GM18951 (cell line): ENCODE measurements around the gene NOTCH3.

ENCODE experiments used
- POLR2A ChIP-seq: IDR thresholded peaks from 4 replicates; pipeline ENCODE4 v1.6.1; 2011; ENCODE audit warnings: mild to moderate bottlenecking; ENCODE audit not compliant: insufficient read length, insufficient read depth; ENCODE audit errors: extremely low read depth
- in situ Hi-C: fragments of 300-500 bp; cut with MboI; formaldehyde crosslinking; loops from one replicate; pipeline ENCODE4 v1.12.0; 2022; ENCODE audit warnings: low sequenced_read_pairs, mixed read lengths, inconsistent platforms; ENCODE audit not compliant: unreplicated experiment

NOTCH3 gene

DNA sequence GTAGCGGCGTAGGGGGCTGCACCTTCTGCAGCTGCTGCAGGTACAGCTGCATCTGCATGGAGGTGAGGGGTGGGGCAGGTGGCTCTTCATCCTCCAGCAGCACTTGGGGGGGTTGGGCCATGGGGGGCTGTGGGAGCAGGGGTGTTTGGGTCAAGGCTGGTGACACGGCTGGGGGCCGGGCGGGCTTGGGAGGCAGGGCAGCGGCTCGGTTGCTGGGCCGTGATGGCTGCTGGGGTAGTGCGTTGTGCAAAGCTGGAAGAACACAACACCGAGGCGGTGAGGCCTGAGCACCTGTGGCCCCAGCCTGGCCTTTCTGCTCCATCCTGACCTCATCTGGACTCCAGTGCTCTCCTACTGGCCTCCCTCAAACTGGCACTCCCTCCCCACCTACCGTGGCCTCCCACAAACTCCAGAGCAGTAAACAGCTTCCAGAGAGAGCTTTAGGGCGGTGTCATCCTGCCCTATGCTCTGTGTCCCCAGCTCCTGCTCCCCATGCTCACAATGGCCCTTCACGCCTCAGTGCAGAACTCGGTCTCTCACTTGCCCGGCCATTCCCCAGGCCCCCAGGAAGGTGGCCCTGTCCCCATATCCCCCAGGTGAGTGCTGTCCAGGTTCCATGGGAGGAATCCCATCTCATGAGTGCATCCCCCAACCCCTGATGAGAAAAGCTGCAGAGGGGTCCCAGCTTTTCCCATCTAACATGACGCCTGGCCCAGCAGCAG lies 42.6 kb upstream of the NOTCH3 start:
- in situ Hi-C loops: no loop called here
- no peak for TF ChIP-seq POLR2A

DNA sequence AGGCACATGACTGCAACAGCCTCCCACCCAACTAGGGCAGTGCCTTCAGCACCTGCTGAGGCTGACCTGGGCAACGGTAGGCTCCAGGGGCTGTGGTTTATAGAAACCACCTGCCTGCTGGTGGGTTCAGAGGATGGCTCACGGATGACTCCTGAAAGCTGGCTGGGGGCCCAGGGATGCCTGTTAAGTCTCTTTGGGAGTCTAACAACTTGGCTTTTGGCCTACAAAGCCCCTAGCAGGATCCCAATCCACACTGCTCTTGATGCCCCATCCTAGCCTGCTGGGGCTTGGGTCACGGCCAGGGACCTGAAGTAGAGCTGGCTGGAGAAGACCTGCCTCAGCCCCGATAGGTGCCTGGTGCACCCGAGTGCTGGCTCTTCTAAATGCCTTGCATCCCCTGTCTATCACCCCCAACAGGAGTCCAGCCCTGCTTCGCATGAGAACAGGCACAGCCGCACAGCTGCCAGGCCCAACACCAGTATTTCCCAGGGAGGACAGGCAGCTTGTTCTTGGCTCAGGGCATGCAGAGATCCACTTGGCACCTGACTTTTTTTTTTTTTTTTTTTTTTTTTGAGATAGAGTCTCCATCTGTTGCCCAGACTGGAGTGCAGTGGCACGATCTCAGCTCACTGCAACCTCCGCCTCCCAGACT lies 40.6 kb upstream of the NOTCH3 start:
- in situ Hi-C loops: no loop called here
- TF ChIP-seq POLR2A: no peak

DNA sequence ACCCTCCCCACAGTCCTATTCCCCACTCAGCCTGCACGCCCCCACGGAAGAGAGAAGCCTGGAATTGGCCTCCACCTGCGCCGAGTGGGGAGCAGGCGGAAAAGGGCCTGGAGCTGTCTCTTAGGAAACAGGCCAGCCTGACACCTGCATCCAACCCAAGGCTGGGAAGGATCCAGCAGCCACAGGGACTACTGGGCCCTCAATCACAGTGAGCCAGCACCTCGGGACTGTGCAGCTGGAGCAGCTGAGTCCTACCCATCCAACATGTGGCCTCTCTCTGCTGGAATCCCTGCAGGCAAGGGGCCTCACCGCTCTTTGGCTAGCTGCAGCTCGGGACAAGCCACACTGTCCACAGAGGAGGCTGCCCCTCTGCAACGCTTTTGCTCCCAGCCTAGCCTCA lies 39.7 kb upstream of the NOTCH3 start:
- no peak for TF ChIP-seq POLR2A
- in situ Hi-C loops: no loop called here

DNA sequence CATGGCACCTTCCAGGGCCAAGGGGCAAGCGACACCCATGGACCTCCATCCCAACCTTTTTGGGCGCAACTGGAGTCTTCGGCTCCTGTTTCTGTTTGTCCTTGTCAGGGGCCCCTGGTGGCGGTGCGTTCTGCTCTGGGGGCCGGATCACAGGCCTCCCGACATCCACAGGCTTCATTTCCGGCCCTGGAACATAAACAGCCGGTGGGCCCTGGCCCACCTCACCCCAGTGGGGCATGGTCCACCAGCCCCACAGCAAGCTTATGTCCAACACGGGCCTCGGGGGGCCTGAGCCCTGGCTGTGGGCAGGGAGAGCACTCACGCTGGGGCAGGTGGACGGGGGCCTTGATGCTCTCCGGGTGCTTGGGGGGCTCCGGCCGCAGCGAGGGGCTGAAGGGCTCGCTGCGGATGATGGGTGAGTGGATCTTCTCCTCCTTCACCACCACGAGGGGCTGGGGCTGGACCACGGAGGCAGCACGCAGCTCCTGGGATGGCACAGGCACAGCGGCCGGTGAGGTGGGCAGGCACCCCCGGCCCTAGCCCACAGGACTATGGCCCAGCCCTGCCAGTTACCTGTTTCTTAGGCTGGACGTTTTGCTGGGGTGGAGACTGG lies 38.6 kb upstream of the NOTCH3 start:
- TF ChIP-seq POLR2A: no peak
- in situ Hi-C loops: no loop called here

DNA sequence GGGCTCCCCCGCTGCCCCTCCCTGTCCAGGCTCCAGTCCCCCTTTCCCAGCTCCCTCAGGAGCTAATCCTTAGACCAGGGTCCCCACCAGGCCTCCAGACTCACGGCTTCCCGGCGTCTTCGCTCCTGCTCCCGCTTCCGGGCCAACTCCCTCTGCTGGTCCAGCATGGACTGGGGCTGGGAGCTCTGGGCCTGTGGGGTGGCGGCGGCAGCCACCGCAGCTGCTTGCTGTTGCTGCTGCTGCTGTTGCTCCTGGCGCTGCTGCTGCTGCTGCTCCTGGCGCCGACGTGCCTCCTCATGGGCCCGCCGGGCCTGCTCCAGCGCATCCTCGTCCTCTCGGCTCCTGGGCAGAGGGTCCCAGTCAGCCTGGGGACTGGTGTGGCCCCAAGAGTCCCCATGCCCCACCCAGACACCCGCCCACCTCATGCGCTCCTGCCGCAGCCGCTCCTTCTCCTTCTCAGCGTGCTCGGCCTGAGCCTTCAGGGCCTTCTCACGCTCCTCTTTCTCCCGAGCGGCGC lies 37.9 kb upstream of the NOTCH3 start:
- in situ Hi-C loops: no loop called here
- TF ChIP-seq POLR2A: no peak

DNA sequence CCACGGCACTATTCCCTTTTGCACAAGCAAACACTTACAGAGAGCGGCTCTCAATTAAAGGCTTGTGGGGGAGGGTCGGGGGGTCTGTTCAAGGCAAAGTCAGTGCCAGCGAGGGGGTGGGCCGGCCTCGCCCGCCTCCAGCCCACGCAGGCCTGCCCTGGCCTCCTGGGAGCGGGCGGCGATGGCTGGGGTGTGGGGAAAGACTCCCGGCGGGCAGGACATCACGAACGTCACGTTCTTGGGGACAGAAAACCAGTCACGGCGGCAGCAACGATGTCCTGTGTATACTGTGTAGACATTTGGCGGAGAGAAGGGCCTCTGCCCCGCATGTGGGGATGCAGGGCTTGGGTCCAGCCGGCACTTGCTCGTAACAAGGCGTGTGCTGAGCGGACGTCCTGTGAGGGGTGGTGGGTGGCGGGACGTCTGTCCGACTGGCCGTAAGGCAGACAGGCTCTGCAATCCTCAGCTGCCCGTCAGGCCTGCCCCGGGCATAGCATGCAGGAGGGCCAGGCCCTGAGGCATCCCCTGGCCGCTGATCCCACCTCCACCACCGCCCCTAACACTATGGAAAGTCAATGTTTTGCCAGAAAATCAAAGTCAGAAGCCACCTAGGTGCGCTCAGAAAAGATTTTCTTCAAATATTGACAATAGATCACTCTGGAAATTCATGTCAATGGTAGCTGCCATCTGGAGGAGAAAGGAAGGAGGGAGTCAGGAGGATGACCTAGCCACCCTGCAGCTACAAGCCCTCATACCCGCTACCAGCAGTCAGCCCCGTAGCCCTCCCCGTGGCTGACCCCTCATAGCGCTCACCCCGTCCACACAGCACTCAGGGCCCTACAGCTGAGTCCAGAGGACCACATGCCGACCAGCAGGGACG lies 37.2 kb upstream of the NOTCH3 start:
- no peak for TF ChIP-seq POLR2A
- in situ Hi-C loops: no loop called here

DNA sequence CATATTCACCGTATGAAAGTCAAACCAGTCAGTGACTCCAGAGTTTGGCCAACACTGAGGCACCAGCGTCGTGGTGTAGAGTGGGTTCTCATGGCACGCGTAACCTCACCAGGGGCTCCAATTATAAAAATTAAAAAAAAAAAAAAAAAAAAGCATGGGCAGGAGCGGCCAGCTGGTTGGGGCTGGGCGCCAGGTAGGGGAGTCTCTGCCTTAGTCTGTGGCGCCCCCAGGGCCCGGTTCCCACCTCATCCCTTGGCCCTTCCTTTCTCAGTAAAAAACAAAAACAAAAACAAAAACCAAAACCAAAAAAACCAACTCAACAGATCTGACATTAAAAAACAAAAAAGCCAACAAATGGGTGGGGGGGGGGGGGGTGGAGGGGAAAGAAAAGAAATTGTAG lies 36.1 kb upstream of the NOTCH3 start:
- in situ Hi-C loops: no loop called here
- no peak for TF ChIP-seq POLR2A

DNA sequence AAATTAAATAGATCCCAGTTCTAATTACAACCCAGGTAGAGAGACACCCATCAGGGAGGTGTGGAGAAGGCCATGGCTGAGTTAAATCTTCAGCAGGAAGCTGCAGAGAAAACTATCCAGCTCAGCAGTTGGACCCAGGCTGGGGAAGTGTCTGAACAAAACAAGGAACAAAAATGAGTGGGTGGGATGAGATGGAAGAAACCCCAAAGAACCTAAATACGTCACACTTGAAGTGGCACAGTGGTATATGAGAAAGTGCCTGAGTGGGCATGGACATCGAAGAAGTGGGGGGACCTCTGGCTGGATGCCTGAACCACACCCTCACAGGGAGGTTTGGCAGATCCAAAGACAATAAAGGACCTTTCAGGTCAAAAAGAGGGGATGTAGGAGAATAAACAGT lies 35.0 kb upstream of the NOTCH3 start:
- TF ChIP-seq POLR2A: no peak
- in situ Hi-C loops: no loop called here

DNA sequence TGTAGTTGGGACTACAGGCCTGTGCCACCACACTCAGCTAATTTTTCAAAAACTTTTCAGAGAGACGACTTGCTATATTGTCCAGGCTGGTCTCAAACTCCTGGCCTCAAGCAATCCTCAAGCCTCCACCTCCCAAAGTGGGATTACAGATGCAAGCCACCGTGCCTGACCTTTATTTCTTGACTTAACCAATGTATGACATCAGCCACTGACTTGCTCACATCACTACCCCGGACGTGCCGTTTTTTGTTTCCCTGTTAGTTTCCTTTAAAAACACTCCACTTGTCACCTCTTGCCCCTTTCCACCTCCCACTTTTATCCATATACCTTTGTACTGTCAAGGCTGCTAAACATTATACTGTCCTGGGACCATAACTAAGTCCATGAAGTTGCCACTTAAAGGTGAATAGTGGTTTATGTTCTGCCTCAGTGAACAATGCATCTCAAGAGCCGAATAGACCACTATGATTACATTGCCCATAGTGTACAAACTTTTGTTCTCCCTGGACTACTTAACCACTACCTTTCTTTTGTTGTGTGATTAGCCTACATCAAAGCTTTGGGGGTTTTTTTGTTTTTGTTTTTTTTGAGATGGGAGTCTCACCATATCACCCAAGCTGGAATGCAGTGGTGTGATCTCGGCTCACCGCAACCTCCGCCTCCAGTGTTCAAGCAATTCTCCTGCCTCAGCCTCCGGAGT lies 33.8 kb upstream of the NOTCH3 start:
- in situ Hi-C loops: no loop called here
- peak; percentile 16 for TF ChIP-seq POLR2A

DNA sequence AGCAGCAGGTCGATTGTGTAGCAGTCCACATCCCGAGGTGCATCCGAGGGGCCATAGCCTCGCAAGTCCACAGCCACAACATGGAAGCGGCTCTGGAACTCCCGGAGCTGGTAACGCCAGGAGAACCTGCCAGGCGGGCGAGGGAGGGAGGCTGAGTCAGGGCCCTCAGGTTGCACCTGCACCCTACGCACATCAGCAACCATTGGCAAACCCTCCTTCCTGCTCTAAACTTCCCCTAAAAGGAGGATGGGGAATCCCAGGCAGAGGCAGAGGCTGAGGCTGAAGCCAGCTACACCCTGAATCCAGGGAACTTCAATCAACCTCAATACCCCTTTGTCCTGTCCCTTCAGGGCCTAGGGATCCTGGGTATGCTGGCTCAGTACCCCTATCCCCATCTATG lies 30.5 kb upstream of the NOTCH3 start:
- in situ Hi-C loops: no loop called here
- no peak for TF ChIP-seq POLR2A

DNA sequence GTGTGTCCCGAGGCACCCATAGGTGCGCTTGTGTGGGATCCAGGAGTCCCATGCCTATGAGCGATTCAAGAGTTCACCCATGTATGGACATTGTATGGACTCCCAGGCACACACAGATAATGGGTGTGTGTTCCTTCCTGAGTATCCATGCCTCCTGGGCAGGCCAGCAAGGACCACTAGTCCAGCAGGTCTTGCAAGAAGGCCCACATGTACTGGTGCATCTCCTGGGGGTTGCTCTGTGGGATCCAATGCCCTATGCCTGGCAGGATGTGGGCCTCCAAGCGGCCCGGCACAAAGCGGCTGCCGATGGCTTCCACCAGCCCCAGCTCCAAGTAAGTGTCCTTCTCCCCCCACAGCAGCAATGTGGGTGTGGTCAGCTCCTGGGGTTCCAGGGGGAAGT lies 26.5 kb upstream of the NOTCH3 start:
- in situ Hi-C loops: no loop called here
- TF ChIP-seq POLR2A: no peak

DNA sequence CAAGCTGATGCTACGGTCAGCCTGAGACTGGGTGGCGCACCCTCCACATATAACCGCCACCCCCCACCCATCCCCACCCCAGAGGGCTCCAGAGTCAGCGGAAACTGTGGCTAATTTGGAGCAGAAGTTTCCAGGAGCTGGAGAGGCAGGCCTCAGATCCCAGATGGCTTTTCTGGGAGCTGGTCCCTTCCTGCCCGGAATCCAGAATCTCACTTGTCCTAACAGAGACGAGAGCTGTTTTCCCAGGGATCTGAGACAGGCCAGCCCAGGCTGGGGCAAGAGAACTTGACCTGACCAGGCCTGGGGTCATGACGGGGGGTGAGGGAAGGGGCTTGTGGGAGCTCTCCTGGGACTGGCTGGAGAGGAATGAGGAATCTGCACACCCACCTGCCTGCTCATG lies 25.0 kb upstream of the NOTCH3 start:
- in situ Hi-C loops: no loop called here
- no peak for TF ChIP-seq POLR2A

DNA sequence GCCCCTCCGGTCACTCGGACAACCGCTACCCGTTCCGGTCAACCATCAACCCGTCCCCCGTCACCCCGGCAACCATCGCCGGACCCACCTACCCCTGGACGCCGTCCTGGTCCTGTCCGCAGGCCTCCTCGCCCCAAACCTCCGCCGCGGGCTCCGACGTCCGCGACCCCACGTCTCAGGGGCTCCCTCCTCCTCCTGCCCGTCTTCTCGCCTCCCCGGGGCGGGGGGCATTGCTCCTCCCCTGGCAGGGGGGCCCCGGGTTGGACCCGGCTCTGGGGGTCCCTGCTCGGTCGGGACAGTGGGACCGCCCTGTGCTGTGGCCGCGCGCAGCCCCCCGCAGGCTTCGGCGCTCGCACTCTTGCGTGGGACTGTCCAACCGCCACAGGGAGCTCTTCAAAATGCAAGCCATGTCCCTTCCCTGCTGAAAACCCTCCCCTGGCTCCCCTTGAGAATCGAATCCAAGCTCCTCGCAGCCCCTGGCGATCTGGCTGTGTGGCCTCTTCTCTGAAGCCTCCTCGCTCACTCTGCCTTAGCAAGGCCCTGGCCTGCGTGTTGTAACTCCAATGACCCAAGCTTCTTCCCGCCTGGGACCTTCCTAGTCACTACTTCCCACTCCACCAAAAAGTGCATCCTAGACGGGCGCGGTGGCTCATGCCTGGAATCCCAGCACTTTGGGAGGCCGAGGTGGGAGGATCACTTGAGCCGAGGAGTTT lies 23.0 kb upstream of the NOTCH3 start:
- in situ Hi-C loops: no loop called here
- TF ChIP-seq POLR2A: no peak
